ENCODE data around the gene AGBL5.

The AGBL5 gene

GRCh38 chr2:27009083-27009482, 42.4 kb upstream of the AGBL5 start:
- TF ChIP-seq POLR2AphosphoS5 (IDR thresholded peaks at IDR 0.05; ENCODE audit: borderline replicate concordance, low read depth, low read length), result no peak
- TF ChIP-seq FOXP2 (optimal IDR thresholded peaks at IDR 0.05; ENCODE audit: control extremely low read depth, extremely low read length, insufficient read depth), result no peak
- no peak for TF ChIP-seq EZH2 (IDR thresholded peaks at IDR 0.05)
- no peak for DNase-seq (ENCODE audit: low read depth, low spot score)
- H3K4me3 ChIP-seq, result no peak overlapping the region
- no peaks in the 10 kb centered on the region for H3K36me3 ChIP-seq (ENCODE audit: insufficient read depth, low read length)
- no peak overlapping the region for H3K27ac ChIP-seq
- no peak overlapping the region for H3K9ac ChIP-seq (ENCODE audit: insufficient read length)
- no peaks in the 10 kb centered on the region for H3K9me3 ChIP-seq (ENCODE audit: low read depth, low read length)

- no peak overlapping the region for H3K27ac ChIP-seq
- no peak for DNase-seq (ENCODE audit: low read depth, low spot score)
- no peak for TF ChIP-seq FOXP2 (optimal IDR thresholded peaks at IDR 0.05; ENCODE audit: control extremely low read depth, extremely low read length, insufficient read depth)
- TF ChIP-seq EZH2 (IDR thresholded peaks at IDR 0.05), result no peak
- TF ChIP-seq POLR2AphosphoS5 (IDR thresholded peaks at IDR 0.05; ENCODE audit: borderline replicate concordance, low read depth, low read length), result no peak
- H3K9ac ChIP-seq (ENCODE audit: insufficient read length), result no peak overlapping the region
- H3K4me3 ChIP-seq, result no peak overlapping the region
- H3K36me3 ChIP-seq (ENCODE audit: insufficient read depth, low read length), result no peaks in the 10 kb centered on the region
- H3K9me3 ChIP-seq (ENCODE audit: low read depth, low read length), result no peaks in the 10 kb centered on the region
These were observed 41.8 kb upstream of the AGBL5 start for GRCh38 chr2:27009716-27010115.

- no peak overlapping the region for H3K4me3 ChIP-seq
- no peak for DNase-seq (ENCODE audit: low read depth, low spot score)
- no peak overlapping the region for H3K27ac ChIP-seq
- H3K9ac ChIP-seq (ENCODE audit: insufficient read length), result no peak overlapping the region
- no peaks in the 10 kb centered on the region for H3K36me3 ChIP-seq (ENCODE audit: insufficient read depth, low read length)
- TF ChIP-seq FOXP2 (optimal IDR thresholded peaks at IDR 0.05; ENCODE audit: control extremely low read depth, extremely low read length, insufficient read depth), result no peak
- no peak for TF ChIP-seq EZH2 (IDR thresholded peaks at IDR 0.05)
- no peak for TF ChIP-seq POLR2AphosphoS5 (IDR thresholded peaks at IDR 0.05; ENCODE audit: borderline replicate concordance, low read depth, low read length)
- H3K9me3 ChIP-seq (ENCODE audit: low read depth, low read length), result no peaks in the 10 kb centered on the region
These were observed 41.3 kb upstream of the AGBL5 start for GRCh38 chr2:27010139-27010538.

GRCh38 chr2:27013738-27014137, 37.7 kb upstream of the AGBL5 start:
- DNase-seq (ENCODE audit: low read depth, low spot score), result no peak
- no peak overlapping the region for H3K9ac ChIP-seq (ENCODE audit: insufficient read length)
- H3K4me3 ChIP-seq, result no peak overlapping the region
- H3K9me3 ChIP-seq (ENCODE audit: low read depth, low read length), result no peaks in the 10 kb centered on the region
- no peaks in the 10 kb centered on the region for H3K36me3 ChIP-seq (ENCODE audit: insufficient read depth, low read length)
- no peak for TF ChIP-seq POLR2AphosphoS5 (IDR thresholded peaks at IDR 0.05; ENCODE audit: borderline replicate concordance, low read depth, low read length)
- TF ChIP-seq EZH2 (IDR thresholded peaks at IDR 0.05), result no peak
- no peak for TF ChIP-seq FOXP2 (optimal IDR thresholded peaks at IDR 0.05; ENCODE audit: control extremely low read depth, extremely low read length, insufficient read depth)
- H3K27ac ChIP-seq, result no peak overlapping the region

- Histone ChIP-seq H3K9ac (ENCODE audit: insufficient read length) (no peak overlapping the region), H3K4me3 (no peak overlapping the region), H3K9me3 (ENCODE audit: low read depth, low read length) (no peaks in the 10 kb centered on the region), H3K27ac (peak overlapping the region; percentile 82), H3K36me3 (ENCODE audit: insufficient read depth, low read length) (no peaks in the 10 kb centered on the region)
- no peak for DNase-seq (ENCODE audit: low read depth, low spot score)
- TF ChIP-seq EZH2 (IDR thresholded peaks at IDR 0.05), result no peak
- TF ChIP-seq FOXP2 (optimal IDR thresholded peaks at IDR 0.05; ENCODE audit: control extremely low read depth, extremely low read length, insufficient read depth), result no peak
- no peak for TF ChIP-seq POLR2AphosphoS5 (IDR thresholded peaks at IDR 0.05; ENCODE audit: borderline replicate concordance, low read depth, low read length)
These were observed 36.6 kb upstream of the AGBL5 start for GRCh38 chr2:27014771-27015433.

GRCh38 chr2:27016801-27017325, 34.6 kb upstream of the AGBL5 start:
- Histone ChIP-seq H3K27ac (peak overlapping the region; percentile 82), H3K4me3 (no peak overlapping the region), H3K36me3 (ENCODE audit: insufficient read depth, low read length) (no peaks in the 10 kb centered on the region), H3K9ac (ENCODE audit: insufficient read length) (no peak overlapping the region), H3K9me3 (ENCODE audit: low read depth, low read length) (no peaks in the 10 kb centered on the region)
- TF ChIP-seq FOXP2 (optimal IDR thresholded peaks at IDR 0.05; ENCODE audit: control extremely low read depth, extremely low read length, insufficient read depth) (no peak), EZH2 (IDR thresholded peaks at IDR 0.05) (no peak), POLR2AphosphoS5 (IDR thresholded peaks at IDR 0.05; ENCODE audit: borderline replicate concordance, low read depth, low read length) (no peak)
- DNase-seq (ENCODE audit: low read depth, low spot score), result peak; percentile 83

- Histone ChIP-seq H3K27ac (no peak overlapping the region), H3K36me3 (ENCODE audit: insufficient read depth, low read length) (no peaks in the 10 kb centered on the region), H3K9ac (ENCODE audit: insufficient read length) (no peak overlapping the region), H3K4me3 (no peak overlapping the region), H3K9me3 (ENCODE audit: low read depth, low read length) (no peaks in the 10 kb centered on the region)
- TF ChIP-seq FOXP2 (optimal IDR thresholded peaks at IDR 0.05; ENCODE audit: control extremely low read depth, extremely low read length, insufficient read depth) (no peak), EZH2 (IDR thresholded peaks at IDR 0.05) (no peak), POLR2AphosphoS5 (IDR thresholded peaks at IDR 0.05; ENCODE audit: borderline replicate concordance, low read depth, low read length) (no peak)
- DNase-seq (ENCODE audit: low read depth, low spot score), result no peak
These were observed 33.3 kb upstream of the AGBL5 start for GRCh38 chr2:27018142-27018541.

- Histone ChIP-seq H3K4me3 (no peak overlapping the region), H3K9ac (ENCODE audit: insufficient read length) (no peak overlapping the region), H3K27ac (no peak overlapping the region), H3K9me3 (ENCODE audit: low read depth, low read length) (no peaks in the 10 kb centered on the region), H3K36me3 (ENCODE audit: insufficient read depth, low read length) (no peaks in the 10 kb centered on the region)
- TF ChIP-seq FOXP2 (optimal IDR thresholded peaks at IDR 0.05; ENCODE audit: control extremely low read depth, extremely low read length, insufficient read depth) (no peak), POLR2AphosphoS5 (IDR thresholded peaks at IDR 0.05; ENCODE audit: borderline replicate concordance, low read depth, low read length) (no peak), EZH2 (IDR thresholded peaks at IDR 0.05) (no peak)
- DNase-seq (ENCODE audit: low read depth, low spot score), result no peak
These were observed 32.0 kb upstream of the AGBL5 start for GRCh38 chr2:27019459-27019858.

Data from SK-N-MC (cell line).